ENCODE measurements around the gene BRPF3. TPM values are rescaled to one million over a fixed set of nuclear protein-coding genes. Genes with fewer than 3 reads are reported as not detected.

The BRPF3 gene
- total RNA-seq, 1 experiment from 2014 or later, result 14.3 TPM

DNA sequence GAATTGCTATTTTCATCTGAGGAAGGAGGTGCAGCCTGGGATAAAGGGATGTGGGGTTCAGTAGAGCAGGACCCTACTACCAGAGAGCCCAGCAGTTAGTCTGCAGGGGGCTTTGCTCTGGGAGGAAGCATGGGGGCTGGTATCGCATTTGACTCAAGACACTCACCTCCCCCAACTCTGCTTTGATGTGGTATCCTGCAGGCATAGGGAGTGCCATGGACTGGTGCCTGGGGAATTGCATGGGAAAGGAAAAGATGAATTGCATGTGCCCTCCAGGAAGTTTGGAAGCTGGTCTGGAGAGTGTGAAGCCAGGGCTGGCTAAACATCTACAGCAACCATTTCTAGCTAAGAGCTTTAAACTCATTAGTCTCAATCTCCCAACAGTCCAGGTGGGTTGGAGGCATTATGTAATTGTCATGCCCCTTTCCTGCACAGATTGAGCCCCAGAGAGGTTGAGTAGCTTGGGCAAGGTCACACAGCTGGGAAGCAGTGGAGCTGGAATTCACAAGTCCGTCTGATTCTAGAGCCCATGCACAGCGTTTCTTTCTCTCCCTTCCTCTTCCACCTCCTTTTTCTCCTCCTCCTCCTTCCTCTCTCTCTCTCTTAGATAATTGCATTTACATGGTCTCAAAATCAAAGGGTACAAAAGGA is 47.1 kb downstream of the BRPF3 start:
- ATAC-seq (no peak), DNase-seq (no peak)
- Histone ChIP-seq H3K9me2 (replicated peaks; ENCODE audit: low read length) (no peaks in the 10 kb centered on the region), H3K79me2 (ENCODE audit: low read length) (no peaks in the 10 kb centered on the region), H3K4me2 (ENCODE audit: low read length) (no peak overlapping the region), H3K36me3 (ENCODE audit: low read depth, low read length) (no peaks in the 10 kb centered on the region), H3K9ac (ENCODE audit: low read length) (no peak overlapping the region), H3K4me1 (ENCODE audit: insufficient read depth, low read length) (peaks cover 14% of the 10 kb centered on the region), H3F3A (ENCODE audit: low read length, unreplicated experiment) (no peaks in the 10 kb centered on the region), H3K27ac (ENCODE audit: low read length) (no peak overlapping the region), H3K9me3 (ENCODE audit: low read length) (no peaks in the 10 kb centered on the region), H3K27me3 (ENCODE audit: low read length) (no peaks in the 10 kb centered on the region), H2AFZ (ENCODE audit: low read length) (no peak overlapping the region), H3K4me3 (ENCODE audit: low read length) (no peak overlapping the region), H4K20me1 (ENCODE audit: low read length) (no peaks in the 10 kb centered on the region)
- no TSS peak for BruUV-seq (replicated peaks)
- CTCF ChIA-PET, result no interaction called here
- intact Hi-C loops (cut with micrococcal nuclease), result no loop called here
- POLR2A ChIA-PET (ENCODE audit: unreplicated experiment), result no interaction called here
- no peak for TF ChIP-seq EZH2phosphoT487 (IDR thresholded peaks at IDR 0.05; ENCODE audit: borderline replicate concordance, low read length)
- TF ChIP-seq EZH2 (IDR thresholded peaks at IDR 0.05; ENCODE audit: low read length, unreplicated experiment), result no peak
- TF ChIP-seq, protein P1, sequence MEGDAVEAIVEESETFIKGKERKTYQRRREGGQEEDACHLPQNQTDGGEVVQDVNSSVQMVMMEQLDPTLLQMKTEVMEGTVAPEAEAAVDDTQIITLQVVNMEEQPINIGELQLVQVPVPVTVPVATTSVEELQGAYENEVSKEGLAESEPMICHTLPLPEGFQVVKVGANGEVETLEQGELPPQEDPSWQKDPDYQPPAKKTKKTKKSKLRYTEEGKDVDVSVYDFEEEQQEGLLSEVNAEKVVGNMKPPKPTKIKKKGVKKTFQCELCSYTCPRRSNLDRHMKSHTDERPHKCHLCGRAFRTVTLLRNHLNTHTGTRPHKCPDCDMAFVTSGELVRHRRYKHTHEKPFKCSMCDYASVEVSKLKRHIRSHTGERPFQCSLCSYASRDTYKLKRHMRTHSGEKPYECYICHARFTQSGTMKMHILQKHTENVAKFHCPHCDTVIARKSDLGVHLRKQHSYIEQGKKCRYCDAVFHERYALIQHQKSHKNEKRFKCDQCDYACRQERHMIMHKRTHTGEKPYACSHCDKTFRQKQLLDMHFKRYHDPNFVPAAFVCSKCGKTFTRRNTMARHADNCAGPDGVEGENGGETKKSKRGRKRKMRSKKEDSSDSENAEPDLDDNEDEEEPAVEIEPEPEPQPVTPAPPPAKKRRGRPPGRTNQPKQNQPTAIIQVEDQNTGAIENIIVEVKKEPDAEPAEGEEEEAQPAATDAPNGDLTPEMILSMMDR (conservative IDR thresholded peaks at IDR 0.05; ENCODE audit: low read depth, low read length), result no peak

DNA sequence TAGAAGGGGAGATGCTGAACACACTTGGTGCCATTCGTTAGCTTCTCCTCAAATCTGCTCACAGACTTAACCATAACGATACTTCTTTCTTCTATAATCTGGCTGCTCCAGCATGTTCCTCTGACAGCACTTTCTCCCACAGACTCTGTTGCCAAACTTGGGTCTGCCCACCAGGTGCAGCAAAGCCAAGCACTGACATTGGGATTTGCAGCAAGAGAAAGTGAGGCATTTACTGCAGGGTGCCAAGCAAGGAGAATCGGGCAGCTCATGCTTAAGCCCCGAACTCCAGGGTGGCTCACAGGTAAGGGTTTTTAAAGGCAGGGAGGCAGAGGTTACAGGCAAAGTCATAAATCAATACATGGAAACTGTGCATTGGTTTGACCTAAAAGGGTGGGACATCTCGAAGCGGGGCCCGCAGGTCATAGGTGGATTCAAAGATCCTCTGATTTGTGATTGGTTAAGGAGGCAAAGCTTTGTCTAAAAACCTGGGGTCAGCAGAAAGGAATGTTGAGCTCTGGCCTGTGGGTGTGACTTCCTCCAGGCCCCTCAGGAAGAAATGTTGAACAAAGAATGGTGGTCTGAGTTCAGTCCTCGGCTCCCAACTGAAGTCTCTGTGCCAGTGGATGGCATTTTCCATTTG is 48.2 kb downstream of the BRPF3 start:
- intact Hi-C loops (cut with micrococcal nuclease), result no loop called here
- no peak overlapping the region for H3K9ac ChIP-seq (ENCODE audit: low read length)

DNA sequence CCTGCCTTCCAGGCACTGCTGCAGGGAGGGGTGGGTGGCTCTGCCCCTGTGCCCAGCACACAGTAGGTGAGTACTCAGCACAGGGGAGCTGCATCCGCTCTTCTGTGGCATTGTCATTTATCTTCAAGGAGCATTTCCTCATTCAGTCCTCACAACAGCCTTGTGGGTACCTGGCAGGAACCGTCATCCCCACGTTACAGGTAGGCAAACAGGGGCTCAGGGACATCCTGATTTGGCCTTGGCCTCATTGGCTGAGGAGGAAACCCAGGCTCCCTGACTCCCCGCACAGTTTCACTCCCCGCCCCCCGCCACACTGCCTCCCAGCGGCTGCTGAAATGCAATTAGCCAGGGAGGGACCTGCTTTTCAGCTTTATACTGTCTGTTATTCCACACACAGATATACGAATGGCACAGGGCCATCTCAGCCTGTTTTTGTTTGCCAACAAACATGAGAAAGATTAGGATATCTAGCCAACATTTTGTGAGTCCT is 49.1 kb downstream of the BRPF3 start:
- CTCF ChIA-PET, result interaction anchor here (0.6 kb wide), 1 partner anchor 791 kb away, joined by 4 read pairs; no protein-coding TSS in a partner anchor
- Histone ChIP-seq H3K27ac (ENCODE audit: low read length) (no peak overlapping the region), H3K79me2 (ENCODE audit: low read length) (no peaks in the 10 kb centered on the region), H4K20me1 (ENCODE audit: low read length) (no peaks in the 10 kb centered on the region), H3K4me1 (ENCODE audit: insufficient read depth, low read length) (peaks cover 23% of the 10 kb centered on the region), H3K9me2 (replicated peaks; ENCODE audit: low read length) (no peaks in the 10 kb centered on the region), H3K9ac (ENCODE audit: low read length) (no peak overlapping the region), H3K9me3 (ENCODE audit: low read length) (no peaks in the 10 kb centered on the region), H3F3A (ENCODE audit: low read length, unreplicated experiment) (no peaks in the 10 kb centered on the region), H3K4me2 (ENCODE audit: low read length) (no peak overlapping the region), H2AFZ (ENCODE audit: low read length) (no peak overlapping the region), H3K36me3 (ENCODE audit: low read depth, low read length) (no peaks in the 10 kb centered on the region), H3K27me3 (ENCODE audit: low read length) (no peaks in the 10 kb centered on the region), H3K4me3 (ENCODE audit: low read length) (no peak overlapping the region)
- no TSS peak for BruUV-seq (replicated peaks)
- POLR2A ChIA-PET (ENCODE audit: unreplicated experiment), result no interaction called here
- DNase-seq, result no peak
- intact Hi-C loops (cut with micrococcal nuclease), result no loop called here
- TF ChIP-seq, protein P1 (conservative IDR thresholded peaks at IDR 0.05; ENCODE audit: low read depth, low read length), result 0 out of 2 replicates have a peak, but pooled peaks have one; percentile 20
- no peak for TF ChIP-seq EZH2phosphoT487 (IDR thresholded peaks at IDR 0.05; ENCODE audit: borderline replicate concordance, low read length)
- no peak for ATAC-seq

More for the DNA sequence above, 48.2 kb downstream of the BRPF3 start:
- Histone ChIP-seq H3K79me2 (ENCODE audit: low read length) (no peaks in the 10 kb centered on the region), H3K9me3 (ENCODE audit: low read length) (no peaks in the 10 kb centered on the region), H3K27ac (ENCODE audit: low read length) (no peak overlapping the region), H3K4me2 (ENCODE audit: low read length) (no peak overlapping the region), H3K4me1 (ENCODE audit: insufficient read depth, low read length) (peaks cover 23% of the 10 kb centered on the region), H4K20me1 (ENCODE audit: low read length) (no peaks in the 10 kb centered on the region), H3K36me3 (ENCODE audit: low read depth, low read length) (no peaks in the 10 kb centered on the region), H3K27me3 (ENCODE audit: low read length) (no peaks in the 10 kb centered on the region), H2AFZ (ENCODE audit: low read length) (no peak overlapping the region), H3K9me2 (replicated peaks; ENCODE audit: low read length) (no peaks in the 10 kb centered on the region), H3K4me3 (ENCODE audit: low read length) (no peak overlapping the region), H3F3A (ENCODE audit: low read length, unreplicated experiment) (no peaks in the 10 kb centered on the region)
- CTCF ChIA-PET, result no interaction called here
- POLR2A ChIA-PET (ENCODE audit: unreplicated experiment), result no interaction called here
- TF ChIP-seq EZH2phosphoT487 (IDR thresholded peaks at IDR 0.05; ENCODE audit: borderline replicate concordance, low read length), result no peak
- ATAC-seq (no peak), DNase-seq (no peak)
- no TSS peak for BruUV-seq (replicated peaks)
